Neuron (in vitro differentiated cells): ENCODE results near the gene ROPN1.
"Not testable (repeated sequence)": the region's sequence is repeated elsewhere in the genome, so short reads cannot be mapped to it uniquely, and the experiment has no call there.

ENCODE experiments used
- H2AFZ ChIP-seq: one replicate; pipeline ENCODE4 v1.6.1; 2013; ENCODE audit warnings: low read depth, mild to moderate bottlenecking, inconsistent platforms, low read length, moderate library complexity
- H3K27me3 ChIP-seq: one replicate; pipeline ENCODE4 v1.6.1; 2013; ENCODE audit warnings: low read length; ENCODE audit not compliant: insufficient read depth
- H3K36me3 ChIP-seq: one replicate; pipeline ENCODE4 v1.6.1; 2013; ENCODE audit warnings: low read length; ENCODE audit not compliant: insufficient read depth
- H3K4me1 ChIP-seq: one replicate; pipeline ENCODE4 v1.6.1; 2013; ENCODE audit warnings: low read length; ENCODE audit not compliant: insufficient read depth
- H3K4me3 ChIP-seq: 2 replicates; pipeline ENCODE4 v1.5.1; 2013; ENCODE audit warnings: mild to moderate bottlenecking, low read length, moderate library complexity
- H3K9me3 ChIP-seq: one replicate; pipeline ENCODE4 v1.6.1; 2013; ENCODE audit warnings: low read length

Gene ROPN1

GRCh38 chr3:124019291-124019690, 27.4 kb upstream of the ROPN1 start:
- H3K4me1 ChIP-seq: no peaks in the 10 kb centered on the region
- no peak overlapping the region for H2AFZ ChIP-seq

GRCh38 chr3:124017502-124017901, 25.6 kb upstream of the ROPN1 start:
- not testable (repeated sequence) for H3K27me3 ChIP-seq, H3K4me1 ChIP-seq, H3K36me3 ChIP-seq, H2AFZ ChIP-seq, H3K9me3 ChIP-seq, H3K4me3 ChIP-seq

More at GRCh38 chr3:124019291-124019690, 27.4 kb upstream of the ROPN1 start:
- H3K4me3 ChIP-seq: no peak overlapping the region
- no peaks in the 10 kb centered on the region for H3K27me3 ChIP-seq
- no peaks in the 10 kb centered on the region for H3K36me3 ChIP-seq
- H3K9me3 ChIP-seq: no peaks in the 10 kb centered on the region

DNA sequence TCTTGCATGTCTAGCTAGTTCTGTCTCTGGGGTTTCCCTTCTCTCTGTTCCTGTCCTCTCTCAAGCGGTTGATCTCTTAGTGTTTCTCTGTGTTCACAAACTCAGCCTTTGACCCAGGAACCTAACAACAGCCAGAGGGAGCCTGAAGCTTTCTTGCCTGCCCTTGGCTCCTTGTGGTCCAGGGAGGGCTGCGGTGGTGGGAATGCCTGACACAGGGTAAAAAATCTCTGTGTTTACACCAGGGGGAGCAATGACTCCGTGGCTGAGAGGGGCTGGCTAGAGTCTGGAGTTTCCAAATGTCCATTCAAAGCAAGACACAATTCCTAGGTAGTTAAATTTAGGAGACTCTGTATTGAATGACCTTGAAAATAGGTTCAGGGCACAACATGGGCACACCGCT, 24.6 kb upstream of the ROPN1 start:
- not testable (repeated sequence) for H3K4me1 ChIP-seq, H2AFZ ChIP-seq, H3K36me3 ChIP-seq, H3K4me3 ChIP-seq, H3K9me3 ChIP-seq, H3K27me3 ChIP-seq

GRCh38 chr3:124014366-124014942, 22.5 kb upstream of the ROPN1 start:
- H3K9me3 ChIP-seq: no peaks in the 10 kb centered on the region
- no peak overlapping the region for H3K4me3 ChIP-seq
- no peak overlapping the region for H2AFZ ChIP-seq
- H3K36me3 ChIP-seq: no peaks in the 10 kb centered on the region
- H3K27me3 ChIP-seq: no peaks in the 10 kb centered on the region
- H3K4me1 ChIP-seq: no peaks in the 10 kb centered on the region

- not testable (repeated sequence) for H3K4me3 ChIP-seq, H3K36me3 ChIP-seq, H2AFZ ChIP-seq, H3K4me1 ChIP-seq, H3K9me3 ChIP-seq, H3K27me3 ChIP-seq
Measured at GRCh38 chr3:124008321-124008720, 16.4 kb upstream of the ROPN1 start.

DNA sequence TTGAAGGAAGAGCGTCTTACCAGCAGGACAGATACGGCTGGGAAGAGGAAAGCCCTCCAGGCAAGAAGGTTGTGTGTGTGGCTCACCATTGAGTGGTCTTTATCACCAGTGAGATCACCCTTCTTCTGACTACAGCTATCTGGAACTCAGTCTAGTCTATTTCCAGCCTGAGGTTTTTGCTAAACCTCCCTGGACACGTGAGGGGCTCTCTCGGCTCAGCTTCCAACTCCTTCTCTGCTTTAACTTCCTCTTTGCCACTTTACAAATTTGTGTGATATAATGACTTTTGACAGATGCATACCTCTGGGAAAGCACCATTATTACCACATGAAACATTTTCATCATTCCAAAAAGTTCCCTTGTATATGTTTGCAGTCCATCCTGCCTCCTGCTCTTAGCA, 15.3 kb upstream of the ROPN1 start:
- H3K27me3 ChIP-seq: no peaks in the 10 kb centered on the region
- H3K9me3 ChIP-seq: no peaks in the 10 kb centered on the region
- no peaks in the 10 kb centered on the region for H3K36me3 ChIP-seq
- H3K4me1 ChIP-seq: no peaks in the 10 kb centered on the region
- H3K4me3 ChIP-seq: no peak overlapping the region
- no peak overlapping the region for H2AFZ ChIP-seq

GRCh38 chr3:124002405-124003079, 10.6 kb upstream of the ROPN1 start:
- not testable (repeated sequence) for H3K27me3 ChIP-seq, H3K4me3 ChIP-seq, H2AFZ ChIP-seq, H3K4me1 ChIP-seq, H3K36me3 ChIP-seq, H3K9me3 ChIP-seq

GRCh38 chr3:124001366-124001765, 9.4 kb upstream of the ROPN1 start:
- H3K9me3 ChIP-seq, H3K27me3 ChIP-seq, H2AFZ ChIP-seq, H3K4me1 ChIP-seq, H3K4me3 ChIP-seq, H3K36me3 ChIP-seq: not testable (repeated sequence)

- H3K27me3 ChIP-seq: peaks cover 15% of the 10 kb centered on the region
- H3K4me3 ChIP-seq: no peak overlapping the region
- H2AFZ ChIP-seq: no peak overlapping the region
- no peaks in the 10 kb centered on the region for H3K4me1 ChIP-seq
- no peaks in the 10 kb centered on the region for H3K9me3 ChIP-seq
- no peaks in the 10 kb centered on the region for H3K36me3 ChIP-seq
Measured at GRCh38 chr3:123997543-123997942, 5.6 kb upstream of the ROPN1 start.

GRCh38 chr3:123993818-123994217, 1.9 kb upstream of the ROPN1 start:
- Histone ChIP-seq H3K36me3 (no peaks in the 10 kb centered on the region), H3K4me3 (no peak overlapping the region), H3K4me1 (no peaks in the 10 kb centered on the region), H3K27me3 (peaks cover 35% of the 10 kb centered on the region), H2AFZ (no peak overlapping the region), H3K9me3 (no peaks in the 10 kb centered on the region)

DNA sequence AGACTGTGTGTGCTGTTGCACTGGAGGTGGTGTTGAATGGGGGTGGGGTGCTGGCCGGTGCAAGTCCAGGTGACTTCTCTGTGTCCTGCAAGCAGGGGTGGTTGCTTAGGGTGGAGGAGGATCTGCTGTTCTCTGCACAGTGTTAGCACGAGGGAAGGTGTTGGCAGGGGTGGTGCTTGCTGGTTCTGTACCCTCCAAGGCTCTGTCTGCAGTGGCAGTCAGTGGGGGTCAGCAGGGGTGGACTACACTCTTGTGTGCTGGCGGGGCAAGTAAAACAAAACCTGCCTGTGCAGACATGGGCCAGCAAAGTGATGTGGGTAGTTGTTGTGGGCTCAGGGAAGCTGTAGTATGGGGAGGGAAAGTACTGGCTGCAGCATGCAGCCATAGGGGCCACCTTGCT, 5.5 kb downstream of the ROPN1 start:
- no peaks in the 10 kb centered on the region for H3K9me3 ChIP-seq
- no peaks in the 10 kb centered on the region for H3K36me3 ChIP-seq
- H3K4me1 ChIP-seq: no peaks in the 10 kb centered on the region
- H3K4me3 ChIP-seq: no peak overlapping the region
- peaks cover 35% of the 10 kb centered on the region for H3K27me3 ChIP-seq
- no peak overlapping the region for H2AFZ ChIP-seq

GRCh38 chr3:123984957-123985356, 7.0 kb downstream of the ROPN1 start:
- H2AFZ ChIP-seq: no peak overlapping the region
- H3K27me3 ChIP-seq: peaks cover 27% of the 10 kb centered on the region

GRCh38 chr3:123984350-123984749, 7.6 kb downstream of the ROPN1 start:
- no peaks in the 10 kb centered on the region for H3K4me1 ChIP-seq
- H3K36me3 ChIP-seq: no peaks in the 10 kb centered on the region
- no peak overlapping the region for H2AFZ ChIP-seq
- no peak overlapping the region for H3K4me3 ChIP-seq
- H3K9me3 ChIP-seq: no peaks in the 10 kb centered on the region
- peaks cover 21% of the 10 kb centered on the region for H3K27me3 ChIP-seq

More at GRCh38 chr3:123984957-123985356, 7.0 kb downstream of the ROPN1 start:
- Histone ChIP-seq H3K36me3 (no peaks in the 10 kb centered on the region), H3K4me1 (no peaks in the 10 kb centered on the region), H3K9me3 (no peaks in the 10 kb centered on the region), H3K4me3 (no peak overlapping the region)

GRCh38 chr3:123981317-123981716, 10.6 kb downstream of the ROPN1 start:
- not testable (repeated sequence) for H3K4me3 ChIP-seq, H2AFZ ChIP-seq, H3K36me3 ChIP-seq, H3K27me3 ChIP-seq, H3K9me3 ChIP-seq, H3K4me1 ChIP-seq
